GM18519 (cell line): ENCODE data around the gene TPPP2.

ENCODE experiments used
- ATAC-seq: cut with Tn5 transposase; IDR thresholded peaks from one replicate; pipeline ENCODE4 v1.9.1; 2021; ENCODE audit warnings: mild to moderate bottlenecking, moderate library complexity; ENCODE audit not compliant: unreplicated experiment, low FRiP score

The TPPP2 gene

GRCh38 chr14:21073921-21074320, 43.9 kb downstream of the TPPP2 start:
- ATAC-seq, result no peak

DNA sequence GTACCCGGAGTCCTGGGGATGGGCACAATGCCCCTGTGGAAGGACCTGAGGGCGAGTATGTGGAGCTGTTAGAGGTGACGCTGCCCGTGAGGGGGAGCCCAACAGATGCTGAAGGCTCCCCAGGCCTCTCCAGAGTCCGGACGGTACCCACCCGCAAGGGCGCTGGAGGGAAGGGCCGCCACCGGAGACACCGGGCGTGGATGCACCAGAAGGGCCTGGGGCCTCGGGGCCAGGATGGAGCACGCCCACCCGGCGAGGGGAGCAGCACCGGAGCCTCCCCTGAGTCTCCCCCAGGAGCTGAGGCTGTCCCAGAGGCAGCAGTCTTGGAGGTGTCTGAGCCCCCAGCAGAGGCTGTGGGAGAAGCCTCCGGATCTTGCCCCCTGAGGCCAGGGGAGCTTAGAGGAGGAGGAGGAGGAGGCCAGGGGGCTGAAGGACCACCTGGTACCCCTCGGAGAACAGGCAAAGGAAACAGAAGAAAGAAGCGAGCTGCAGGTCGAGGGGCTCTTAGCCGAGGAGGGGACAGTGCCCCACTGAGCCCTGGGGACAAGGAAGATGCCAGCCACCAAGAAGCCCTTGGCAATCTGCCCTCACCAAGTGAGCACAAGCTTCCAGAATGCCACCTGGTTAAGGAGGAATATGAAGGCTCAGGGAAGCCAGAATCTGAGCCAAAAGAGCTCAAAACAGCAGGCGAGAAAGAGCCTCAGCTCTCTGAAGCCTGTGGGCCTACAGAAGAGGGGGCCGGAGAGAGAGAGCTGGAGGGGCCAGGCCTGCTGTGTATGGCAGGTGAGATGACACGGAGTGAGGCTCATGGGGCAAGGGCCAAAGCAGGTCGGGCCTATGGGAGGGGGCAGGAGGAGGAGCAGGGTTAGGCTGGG, 44.6 kb downstream of the TPPP2 start:
- no peak for ATAC-seq

GRCh38 chr14:21075719-21076437, 45.9 kb downstream of the TPPP2 start:
- no peak for ATAC-seq

DNA sequence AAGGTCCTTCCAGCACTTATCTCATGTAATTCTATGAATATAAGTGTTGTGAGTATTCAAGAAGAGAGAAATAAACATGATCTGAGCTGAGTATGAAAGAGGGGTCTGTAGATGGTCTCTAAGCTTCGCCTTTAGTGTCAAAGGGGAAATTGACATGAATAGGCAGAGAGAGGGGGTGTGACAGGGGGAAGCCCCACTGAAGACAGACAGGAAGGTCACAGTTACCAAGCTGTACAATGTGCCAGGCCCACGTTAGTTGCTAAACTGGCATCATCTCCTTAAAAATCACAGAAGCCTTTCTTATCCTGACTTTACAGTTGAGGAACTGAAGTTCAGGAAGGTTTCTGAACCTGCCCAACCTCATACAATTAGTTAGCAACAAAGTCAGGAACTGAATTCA, 47.7 kb downstream of the TPPP2 start:
- no peak for ATAC-seq

DNA sequence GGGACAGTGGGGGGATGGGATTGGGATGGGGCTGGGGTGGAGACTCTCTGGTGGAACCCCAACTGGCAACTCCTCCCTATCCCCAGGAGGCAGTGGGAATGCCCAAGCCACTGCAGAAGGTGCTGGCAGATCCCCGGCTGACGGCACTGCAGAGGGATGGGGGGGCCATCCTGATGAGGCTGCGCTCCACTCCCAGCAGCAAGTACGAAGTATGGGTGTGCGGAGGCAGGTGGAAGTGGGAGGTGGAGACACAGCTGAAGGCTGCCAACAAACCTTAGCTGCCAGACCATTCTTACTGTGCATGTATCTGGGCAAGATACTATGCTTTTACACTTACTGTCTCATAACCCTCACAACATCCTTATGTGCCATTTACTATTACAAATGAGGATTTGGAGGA, 48.3 kb downstream of the TPPP2 start:
- ATAC-seq, result no peak

- ATAC-seq, result no peak
These were observed 48.7 kb downstream of the TPPP2 start for GRCh38 chr14:21078726-21079125.

GRCh38 chr14:21081521-21082142, 51.6 kb downstream of the TPPP2 start:
- ATAC-seq, result no peak
